ENCODE data around the gene CEBPB.
A peak's percentile ranks its signal among the peaks of the same experiment; 100 is the strongest.

The CEBPB gene

GRCh38 chr20:50188287-50188688, 2.3 kb upstream of the CEBPB start:
- H3K36me3 ChIP-seq (ENCODE audit: control insufficient read depth in 2 of 2, insufficient read depth in 2 of 2, low read length in 2 of 2) = peaks cover 0 to under 1% of the 10 kb centered on the region in 2 donors
- H3K27me3 ChIP-seq (ENCODE audit: control insufficient read depth in 1 of 2, insufficient read depth in 2 of 2, low read length in 2 of 2) = no peaks in the 10 kb centered on the region
- H3K4me1 ChIP-seq (ENCODE audit: control insufficient read depth, insufficient read depth, low read length) = peaks cover 15% of the 10 kb centered on the region
- no peak overlapping the region for H3K9ac ChIP-seq (ENCODE audit: low read length in 2 of 2)
- H3K9me3 ChIP-seq (ENCODE audit: control insufficient read depth in 2 of 2, low read length in 2 of 2) = no peaks in the 10 kb centered on the region
- no peak overlapping the region for H3K4me3 ChIP-seq (ENCODE audit: low read length in 2 of 2)
- no peak overlapping the region for H3K27ac ChIP-seq (ENCODE audit: low read length)

- Histone ChIP-seq H3K4me3 (ENCODE audit: low read length in 2 of 2) (no peak overlapping the region), H3K9me3 (ENCODE audit: control insufficient read depth in 2 of 2, low read length in 2 of 2) (no peaks in the 10 kb centered on the region), H3K27me3 (ENCODE audit: control insufficient read depth in 1 of 2, insufficient read depth in 2 of 2, low read length in 2 of 2) (no peaks in the 10 kb centered on the region), H3K9ac (ENCODE audit: low read length in 2 of 2) (peak overlapping the region in 1 of 2 donors; percentile 80), H3K27ac (ENCODE audit: low read length) (peak overlapping the region; percentile 97), H3K36me3 (ENCODE audit: control insufficient read depth in 2 of 2, insufficient read depth in 2 of 2, low read length in 2 of 2) (peaks cover 1 to 6% of the 10 kb centered on the region in 2 donors), H3K4me1 (ENCODE audit: control insufficient read depth, insufficient read depth, low read length) (peaks cover 23% of the 10 kb centered on the region)
These were observed 1.6 kb upstream of the CEBPB start for GRCh38 chr20:50188879-50189680.

- peaks cover 6 to 11% of the 10 kb centered on the region in 2 donors for H3K36me3 ChIP-seq (ENCODE audit: control insufficient read depth in 2 of 2, insufficient read depth in 2 of 2, low read length in 2 of 2)
- H3K4me1 ChIP-seq (ENCODE audit: control insufficient read depth, insufficient read depth, low read length) = peaks cover 30% of the 10 kb centered on the region
- peak overlapping the region; percentile 36 to 80 for H3K9ac ChIP-seq (ENCODE audit: low read length in 2 of 2)
These were observed 864 bp upstream of the CEBPB start for GRCh38 chr20:50189681-50190250.

GRCh38 chr20:50191065-50191543, 474 bp downstream of the CEBPB start:
- Histone ChIP-seq H3K4me3 (ENCODE audit: low read length in 2 of 2) (peak overlapping the region; percentile 88 to 98), H3K27ac (ENCODE audit: low read length) (peak overlapping the region; percentile 97), H3K9ac (ENCODE audit: low read length in 2 of 2) (peak overlapping the region; percentile 83 to 100), H3K4me1 (ENCODE audit: control insufficient read depth, insufficient read depth, low read length) (peaks cover 33% of the 10 kb centered on the region), H3K27me3 (ENCODE audit: control insufficient read depth in 1 of 2, insufficient read depth in 2 of 2, low read length in 2 of 2) (no peaks in the 10 kb centered on the region), H3K9me3 (ENCODE audit: control insufficient read depth in 2 of 2, low read length in 2 of 2) (no peaks in the 10 kb centered on the region), H3K36me3 (ENCODE audit: control insufficient read depth in 2 of 2, insufficient read depth in 2 of 2, low read length in 2 of 2) (peaks cover 8 to 14% of the 10 kb centered on the region in 2 donors)

More at GRCh38 chr20:50189681-50190250, 864 bp upstream of the CEBPB start:
- Histone ChIP-seq H3K27me3 (ENCODE audit: control insufficient read depth in 1 of 2, insufficient read depth in 2 of 2, low read length in 2 of 2) (no peaks in the 10 kb centered on the region), H3K4me3 (ENCODE audit: low read length in 2 of 2) (peak overlapping the region in 1 of 2 donors; percentile 40), H3K27ac (ENCODE audit: low read length) (peak overlapping the region; percentile 97), H3K9me3 (ENCODE audit: control insufficient read depth in 2 of 2, low read length in 2 of 2) (no peaks in the 10 kb centered on the region)

GRCh38 chr20:50191544-50192363, 1.1 kb downstream of the CEBPB start:
- Histone ChIP-seq H3K27me3 (ENCODE audit: control insufficient read depth in 1 of 2, insufficient read depth in 2 of 2, low read length in 2 of 2) (no peaks in the 10 kb centered on the region), H3K36me3 (ENCODE audit: control insufficient read depth in 2 of 2, insufficient read depth in 2 of 2, low read length in 2 of 2) (peaks cover 8 to 14% of the 10 kb centered on the region in 2 donors), H3K4me3 (ENCODE audit: low read length in 2 of 2) (peak overlapping the region; percentile 98), H3K4me1 (ENCODE audit: control insufficient read depth, insufficient read depth, low read length) (peaks cover 28% of the 10 kb centered on the region), H3K9ac (ENCODE audit: low read length in 2 of 2) (peak overlapping the region; percentile 97 to 100), H3K27ac (ENCODE audit: low read length) (peak overlapping the region; percentile 97), H3K9me3 (ENCODE audit: control insufficient read depth in 2 of 2, low read length in 2 of 2) (no peaks in the 10 kb centered on the region)

GRCh38 chr20:50192364-50193198, 2.0 kb downstream of the CEBPB start:
- Histone ChIP-seq H3K9ac (ENCODE audit: low read length in 2 of 2) (peak overlapping the region; percentile 91 to 100), H3K36me3 (ENCODE audit: control insufficient read depth in 2 of 2, insufficient read depth in 2 of 2, low read length in 2 of 2) (peaks cover 8 to 14% of the 10 kb centered on the region in 2 donors), H3K4me3 (ENCODE audit: low read length in 2 of 2) (peak overlapping the region; percentile 98), H3K9me3 (ENCODE audit: control insufficient read depth in 2 of 2, low read length in 2 of 2) (no peaks in the 10 kb centered on the region), H3K27ac (ENCODE audit: low read length) (peak overlapping the region; percentile 96), H3K4me1 (ENCODE audit: control insufficient read depth, insufficient read depth, low read length) (peaks cover 27% of the 10 kb centered on the region), H3K27me3 (ENCODE audit: control insufficient read depth in 1 of 2, insufficient read depth in 2 of 2, low read length in 2 of 2) (no peaks in the 10 kb centered on the region)

GRCh38 chr20:50193199-50193835, 2.7 kb downstream of the CEBPB start:
- H3K4me1 ChIP-seq (ENCODE audit: control insufficient read depth, insufficient read depth, low read length) = peaks cover 25% of the 10 kb centered on the region
- peaks cover 8 to 14% of the 10 kb centered on the region in 2 donors for H3K36me3 ChIP-seq (ENCODE audit: control insufficient read depth in 2 of 2, insufficient read depth in 2 of 2, low read length in 2 of 2)
- no peaks in the 10 kb centered on the region for H3K27me3 ChIP-seq (ENCODE audit: control insufficient read depth in 1 of 2, insufficient read depth in 2 of 2, low read length in 2 of 2)
- peak overlapping the region; percentile 96 for H3K27ac ChIP-seq (ENCODE audit: low read length)
- H3K9ac ChIP-seq (ENCODE audit: low read length in 2 of 2) = peak overlapping the region; percentile 91 to 100
- H3K4me3 ChIP-seq (ENCODE audit: low read length in 2 of 2) = peak overlapping the region; percentile 98
- no peaks in the 10 kb centered on the region for H3K9me3 ChIP-seq (ENCODE audit: control insufficient read depth in 2 of 2, low read length in 2 of 2)

- Histone ChIP-seq H3K27ac (ENCODE audit: low read length) (peak overlapping the region; percentile 96), H3K9ac (ENCODE audit: low read length in 2 of 2) (peak overlapping the region; percentile 91 to 100)
These were observed 3.3 kb downstream of the CEBPB start for GRCh38 chr20:50193836-50194421.

GRCh38 chr20:50194422-50194830, 3.8 kb downstream of the CEBPB start:
- peaks cover 25% of the 10 kb centered on the region for H3K4me1 ChIP-seq (ENCODE audit: control insufficient read depth, insufficient read depth, low read length)
- H3K9ac ChIP-seq (ENCODE audit: low read length in 2 of 2) = peak overlapping the region; percentile 91 to 100
- H3K27ac ChIP-seq (ENCODE audit: low read length) = peak overlapping the region; percentile 96
- H3K36me3 ChIP-seq (ENCODE audit: control insufficient read depth in 2 of 2, insufficient read depth in 2 of 2, low read length in 2 of 2) = peaks cover 8 to 14% of the 10 kb centered on the region in 2 donors
- no peaks in the 10 kb centered on the region for H3K27me3 ChIP-seq (ENCODE audit: control insufficient read depth in 1 of 2, insufficient read depth in 2 of 2, low read length in 2 of 2)
- H3K4me3 ChIP-seq (ENCODE audit: low read length in 2 of 2) = peak overlapping the region; percentile 98
- H3K9me3 ChIP-seq (ENCODE audit: control insufficient read depth in 2 of 2, low read length in 2 of 2) = no peaks in the 10 kb centered on the region

More at GRCh38 chr20:50193836-50194421, 3.3 kb downstream of the CEBPB start:
- Histone ChIP-seq H3K4me3 (ENCODE audit: low read length in 2 of 2) (peak overlapping the region; percentile 98), H3K9me3 (ENCODE audit: control insufficient read depth in 2 of 2, low read length in 2 of 2) (no peaks in the 10 kb centered on the region), H3K4me1 (ENCODE audit: control insufficient read depth, insufficient read depth, low read length) (peaks cover 25% of the 10 kb centered on the region), H3K36me3 (ENCODE audit: control insufficient read depth in 2 of 2, insufficient read depth in 2 of 2, low read length in 2 of 2) (peaks cover 8 to 14% of the 10 kb centered on the region in 2 donors), H3K27me3 (ENCODE audit: control insufficient read depth in 1 of 2, insufficient read depth in 2 of 2, low read length in 2 of 2) (no peaks in the 10 kb centered on the region)
